ENCODE data around the gene MIA2. TPM values are rescaled to one million over a fixed set of nuclear protein-coding genes. Genes with fewer than 3 reads are reported as not detected.
"Not testable (repeated sequence)": the region's sequence is repeated elsewhere in the genome, so short reads cannot be mapped to it uniquely, and the experiment has no call there.

MIA2 gene
- total RNA-seq, 1 experiment from 2014 or later, result 43.9 TPM

DNA sequence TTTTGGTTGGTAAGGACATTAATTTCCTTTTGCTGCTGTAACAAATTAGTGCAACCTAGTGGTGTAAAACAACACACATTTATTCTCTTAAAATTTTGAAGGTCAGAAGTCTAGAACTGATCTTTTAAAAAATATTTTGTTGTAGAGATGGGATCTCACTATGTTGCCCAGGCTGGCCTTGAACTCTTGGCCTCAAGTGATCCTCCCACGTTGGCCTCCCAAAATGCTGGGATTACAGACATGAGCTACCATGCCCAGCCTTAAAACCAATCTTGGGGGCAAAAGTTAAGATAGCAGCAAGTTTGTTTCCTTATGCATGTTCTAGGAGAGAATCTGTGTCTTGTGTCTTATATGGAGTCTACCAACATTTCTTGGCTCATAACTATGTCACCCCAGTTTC, 55.8 kb downstream of the MIA2 start:
- H3K36me3 ChIP-seq (ENCODE audit: low read depth), result peaks cover 4% of the 10 kb centered on the region; the same call in 1 of the 2 replicates

DNA sequence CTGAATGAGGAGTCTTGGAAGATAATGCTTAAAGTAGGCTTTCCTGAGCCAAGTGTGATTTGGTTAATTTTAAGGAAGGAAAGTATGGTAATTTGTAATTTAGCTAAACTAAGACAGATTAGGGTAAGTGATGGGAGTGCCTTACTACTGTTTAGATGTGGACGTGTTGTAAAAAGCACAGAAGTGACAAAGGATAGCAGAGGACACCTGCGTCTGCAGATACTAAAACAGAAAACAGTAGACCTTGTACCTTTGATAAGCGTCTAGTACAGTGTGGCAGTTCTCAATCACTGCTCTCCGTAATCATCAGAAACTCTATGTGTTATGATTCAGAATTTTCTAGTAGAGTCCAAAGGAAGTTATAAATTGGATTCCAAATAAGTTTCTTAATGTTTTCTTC, 58.0 kb downstream of the MIA2 start:
- no peak for DNase-seq
- H3K9me2 ChIP-seq (ENCODE audit: insufficient read depth), result no peaks in the 10 kb centered on the region
- peaks cover 8% of the 10 kb centered on the region; the same call in 1 of the 2 replicates for H4K20me1 ChIP-seq (ENCODE audit: insufficient read depth)
- peaks cover 10% of the 10 kb centered on the region; the same call in 1 of the 2 replicates for H3K36me3 ChIP-seq (ENCODE audit: low read depth)
- H3K79me2 ChIP-seq (ENCODE audit: low read depth), result 0 out of 2 replicates have a peak, but pooled peaks cover 7% of the 10 kb centered on the region
- ChIA-PET POLR2A (ENCODE audit: unreplicated experiment) (no interaction called here), CTCF (interaction anchor here (0.6 kb wide), 1 partner anchor 24 kb away, joined by 3 read pairs; no protein-coding TSS in a partner anchor)
- no peak overlapping the region for H2AFZ ChIP-seq
- BruUV-seq (replicated peaks), result no TSS peak
- no peaks in the 10 kb centered on the region for H3K27me3 ChIP-seq (ENCODE audit: insufficient read depth, low read depth)
- no peak for TF ChIP-seq EZH2 (IDR thresholded peaks at IDR 0.05; ENCODE audit: low read depth)
- TF ChIP-seq, protein P1, sequence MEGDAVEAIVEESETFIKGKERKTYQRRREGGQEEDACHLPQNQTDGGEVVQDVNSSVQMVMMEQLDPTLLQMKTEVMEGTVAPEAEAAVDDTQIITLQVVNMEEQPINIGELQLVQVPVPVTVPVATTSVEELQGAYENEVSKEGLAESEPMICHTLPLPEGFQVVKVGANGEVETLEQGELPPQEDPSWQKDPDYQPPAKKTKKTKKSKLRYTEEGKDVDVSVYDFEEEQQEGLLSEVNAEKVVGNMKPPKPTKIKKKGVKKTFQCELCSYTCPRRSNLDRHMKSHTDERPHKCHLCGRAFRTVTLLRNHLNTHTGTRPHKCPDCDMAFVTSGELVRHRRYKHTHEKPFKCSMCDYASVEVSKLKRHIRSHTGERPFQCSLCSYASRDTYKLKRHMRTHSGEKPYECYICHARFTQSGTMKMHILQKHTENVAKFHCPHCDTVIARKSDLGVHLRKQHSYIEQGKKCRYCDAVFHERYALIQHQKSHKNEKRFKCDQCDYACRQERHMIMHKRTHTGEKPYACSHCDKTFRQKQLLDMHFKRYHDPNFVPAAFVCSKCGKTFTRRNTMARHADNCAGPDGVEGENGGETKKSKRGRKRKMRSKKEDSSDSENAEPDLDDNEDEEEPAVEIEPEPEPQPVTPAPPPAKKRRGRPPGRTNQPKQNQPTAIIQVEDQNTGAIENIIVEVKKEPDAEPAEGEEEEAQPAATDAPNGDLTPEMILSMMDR (conservative IDR thresholded peaks at IDR 0.05), result no peak
- no peaks in the 10 kb centered on the region for H3K4me1 ChIP-seq (replicated peaks; ENCODE audit: insufficient read depth)
- H3K27ac ChIP-seq, result no peak overlapping the region
- no peak overlapping the region for H3K4me3 ChIP-seq
- 0 out of 2 replicates have a peak, but pooled peaks cover 5% of the 10 kb centered on the region for H3F3A ChIP-seq (ENCODE audit: insufficient read depth, low read depth)
- H3K9me3 ChIP-seq (ENCODE audit: insufficient read depth, low read depth), result no peaks in the 10 kb centered on the region
- H3K4me2 ChIP-seq, result no peak overlapping the region
- intact Hi-C loops (cut with micrococcal nuclease; ENCODE audit: unreplicated experiment), result no loop called here

More for the DNA sequence above, 55.8 kb downstream of the MIA2 start:
- H3K4me1 ChIP-seq (replicated peaks; ENCODE audit: insufficient read depth), result no peaks in the 10 kb centered on the region
- H3K27me3 ChIP-seq (ENCODE audit: insufficient read depth, low read depth), result no peaks in the 10 kb centered on the region
- no peaks in the 10 kb centered on the region for H3K9me2 ChIP-seq (ENCODE audit: insufficient read depth)
- H3K9me3 ChIP-seq (ENCODE audit: insufficient read depth, low read depth), result no peaks in the 10 kb centered on the region
- H4K20me1 ChIP-seq (ENCODE audit: insufficient read depth), result peaks cover 8% of the 10 kb centered on the region; the same call in 1 of the 2 replicates
- TF ChIP-seq, protein P1 (conservative IDR thresholded peaks at IDR 0.05), result no peak
- TF ChIP-seq EZH2 (IDR thresholded peaks at IDR 0.05; ENCODE audit: low read depth), result no peak
- 0 out of 2 replicates have a peak, but pooled peaks cover 5% of the 10 kb centered on the region for H3F3A ChIP-seq (ENCODE audit: insufficient read depth, low read depth)
- no peak overlapping the region for H3K4me3 ChIP-seq
- ChIA-PET CTCF (no interaction called here), POLR2A (ENCODE audit: unreplicated experiment) (no interaction called here)
- no peak for DNase-seq
- BruUV-seq (replicated peaks), result no TSS peak
- intact Hi-C loops (cut with micrococcal nuclease; ENCODE audit: unreplicated experiment), result no loop called here
- no peak overlapping the region for H2AFZ ChIP-seq
- H3K79me2 ChIP-seq (ENCODE audit: low read depth), result 0 out of 2 replicates have a peak, but pooled peaks cover 7% of the 10 kb centered on the region
- H3K27ac ChIP-seq, result no peak overlapping the region
- no peak overlapping the region for H3K4me2 ChIP-seq

DNA sequence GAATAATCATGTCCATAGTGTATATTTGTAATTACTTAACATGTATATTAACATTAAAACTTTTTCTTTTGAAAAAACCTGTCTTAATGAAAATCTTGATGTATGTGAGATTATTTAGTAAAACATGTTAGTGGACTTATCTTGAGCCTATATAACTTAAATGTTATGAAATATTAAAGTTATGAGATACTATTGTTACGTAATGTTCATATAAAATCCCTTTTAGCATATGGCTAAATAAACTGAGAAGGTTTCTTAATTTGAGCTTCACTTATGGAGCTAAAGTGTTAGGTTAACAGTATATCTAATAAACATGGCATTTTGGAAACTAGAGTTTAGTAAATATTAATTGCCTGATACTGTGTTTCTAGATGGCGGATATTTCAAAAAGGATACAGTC, 59.9 kb downstream of the MIA2 start:
- H3K9me3 ChIP-seq (ENCODE audit: insufficient read depth, low read depth), result no peaks in the 10 kb centered on the region
- H3K4me3 ChIP-seq, result no peak overlapping the region
- no peaks in the 10 kb centered on the region for H3K9me2 ChIP-seq (ENCODE audit: insufficient read depth)
- ChIA-PET CTCF (interaction anchor here (0.7 kb wide), 1 partner anchor 133 kb away, joined by 3 read pairs; no protein-coding TSS in a partner anchor), POLR2A (ENCODE audit: unreplicated experiment) (no interaction called here)
- no peaks in the 10 kb centered on the region for H3K27me3 ChIP-seq (ENCODE audit: insufficient read depth, low read depth)
- no peak for DNase-seq
- peaks cover 10% of the 10 kb centered on the region; the same call in 1 of the 2 replicates for H3K36me3 ChIP-seq (ENCODE audit: low read depth)
- H3K4me2 ChIP-seq, result no peak overlapping the region
- no peak overlapping the region for H3K27ac ChIP-seq
- intact Hi-C loops (cut with micrococcal nuclease; ENCODE audit: unreplicated experiment), result no loop called here
- H2AFZ ChIP-seq, result no peak overlapping the region
- H4K20me1 ChIP-seq (ENCODE audit: insufficient read depth), result peaks cover 6% of the 10 kb centered on the region; the same call in 1 of the 2 replicates
- H3K79me2 ChIP-seq (ENCODE audit: low read depth), result 0 out of 2 replicates have a peak, but pooled peaks cover 7% of the 10 kb centered on the region
- no peak for TF ChIP-seq EZH2 (IDR thresholded peaks at IDR 0.05; ENCODE audit: low read depth)
- TF ChIP-seq, protein P1 (conservative IDR thresholded peaks at IDR 0.05), result no peak
- BruUV-seq (replicated peaks), result no TSS peak
- 0 out of 2 replicates have a peak, but pooled peaks cover 5% of the 10 kb centered on the region for H3F3A ChIP-seq (ENCODE audit: insufficient read depth, low read depth)
- no peaks in the 10 kb centered on the region for H3K4me1 ChIP-seq (replicated peaks; ENCODE audit: insufficient read depth)

DNA sequence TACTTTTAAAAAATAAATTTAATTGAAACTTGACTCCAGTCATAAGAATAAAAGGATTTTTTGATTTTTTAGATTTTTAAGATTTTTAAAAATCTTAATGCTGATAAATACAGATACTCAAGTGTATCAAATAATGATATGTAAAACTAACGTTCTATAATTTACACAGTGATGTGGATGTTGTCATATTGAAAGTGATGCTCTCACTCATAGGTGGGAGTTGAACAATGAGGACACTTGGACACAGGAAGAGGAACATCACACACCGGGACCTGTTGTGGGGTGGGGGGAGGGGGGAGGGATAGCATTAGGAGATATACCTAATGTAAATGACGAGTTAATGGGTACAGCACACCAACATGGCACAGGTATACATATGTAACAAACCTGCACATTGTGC, 66.7 kb downstream of the MIA2 start:
- H3K27ac ChIP-seq; H3K9me3 ChIP-seq (ENCODE audit: insufficient read depth, low read depth); POLR2A ChIA-PET (ENCODE audit: unreplicated experiment); H3K36me3 ChIP-seq (ENCODE audit: low read depth); DNase-seq; H3K4me3 ChIP-seq; H3K79me2 ChIP-seq (ENCODE audit: low read depth); H3K9me2 ChIP-seq (ENCODE audit: insufficient read depth); H4K20me1 ChIP-seq (ENCODE audit: insufficient read depth); intact Hi-C loops (cut with micrococcal nuclease; ENCODE audit: unreplicated experiment); H3K4me1 ChIP-seq (replicated peaks; ENCODE audit: insufficient read depth); BruUV-seq (replicated peaks); H2AFZ ChIP-seq; H3K27me3 ChIP-seq (ENCODE audit: insufficient read depth, low read depth); H3K4me2 ChIP-seq; CTCF ChIA-PET; H3F3A ChIP-seq (ENCODE audit: insufficient read depth, low read depth): not testable (repeated sequence)
